Measurements from ENCODE around the gene CUZD1. TPM values are rescaled to one million over a fixed set of nuclear protein-coding genes. Genes with fewer than 3 reads are reported as not detected.
"Not testable (repeated sequence)": the region's sequence is repeated elsewhere in the genome, so short reads cannot be mapped to it uniquely, and the experiment has no call there.

Gene CUZD1, protein sequence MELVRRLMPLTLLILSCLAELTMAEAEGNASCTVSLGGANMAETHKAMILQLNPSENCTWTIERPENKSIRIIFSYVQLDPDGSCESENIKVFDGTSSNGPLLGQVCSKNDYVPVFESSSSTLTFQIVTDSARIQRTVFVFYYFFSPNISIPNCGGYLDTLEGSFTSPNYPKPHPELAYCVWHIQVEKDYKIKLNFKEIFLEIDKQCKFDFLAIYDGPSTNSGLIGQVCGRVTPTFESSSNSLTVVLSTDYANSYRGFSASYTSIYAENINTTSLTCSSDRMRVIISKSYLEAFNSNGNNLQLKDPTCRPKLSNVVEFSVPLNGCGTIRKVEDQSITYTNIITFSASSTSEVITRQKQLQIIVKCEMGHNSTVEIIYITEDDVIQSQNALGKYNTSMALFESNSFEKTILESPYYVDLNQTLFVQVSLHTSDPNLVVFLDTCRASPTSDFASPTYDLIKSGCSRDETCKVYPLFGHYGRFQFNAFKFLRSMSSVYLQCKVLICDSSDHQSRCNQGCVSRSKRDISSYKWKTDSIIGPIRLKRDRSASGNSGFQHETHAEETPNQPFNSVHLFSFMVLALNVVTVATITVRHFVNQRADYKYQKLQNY
- 0.12 TPM for total RNA-seq
- long read RNA-seq: 0 reads

DNA sequence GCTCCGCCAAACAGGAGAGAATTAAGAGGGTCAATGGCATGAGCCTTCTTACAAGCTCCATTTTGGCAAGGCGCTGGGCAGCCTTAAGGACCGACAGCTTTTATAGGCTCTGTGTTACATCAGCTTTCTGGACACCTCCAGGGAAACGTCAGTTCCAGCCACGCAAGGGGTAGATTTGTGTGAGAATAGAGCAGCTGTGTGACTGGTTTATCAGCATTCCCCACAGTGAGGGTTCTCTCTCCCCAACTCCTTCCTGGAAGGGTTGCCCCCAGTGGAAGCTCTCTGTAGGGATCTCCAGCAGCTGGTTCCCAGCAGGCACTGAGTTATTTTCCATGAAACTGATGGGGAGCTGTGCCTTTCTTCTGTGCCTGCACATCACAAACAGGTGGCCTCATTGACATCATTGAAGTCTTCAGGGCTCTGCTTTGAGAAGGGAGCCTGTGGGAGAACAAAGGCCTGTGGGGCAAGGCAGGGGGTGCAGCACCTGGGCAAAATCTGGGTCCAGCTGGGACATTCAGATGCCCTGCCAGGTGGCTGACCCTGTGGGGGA is at the start of gene CUZD1:
Gene CUZD1, minus strand, starts transcription at position 75 of the 550 bp plus-strand sequence. Its CDS starts 14 bp downstream, at position 61.
- ATAC-seq (no peak), DNase-seq (no peak)
- intact Hi-C loops (cut with micrococcal nuclease): no loop called here

DNA sequence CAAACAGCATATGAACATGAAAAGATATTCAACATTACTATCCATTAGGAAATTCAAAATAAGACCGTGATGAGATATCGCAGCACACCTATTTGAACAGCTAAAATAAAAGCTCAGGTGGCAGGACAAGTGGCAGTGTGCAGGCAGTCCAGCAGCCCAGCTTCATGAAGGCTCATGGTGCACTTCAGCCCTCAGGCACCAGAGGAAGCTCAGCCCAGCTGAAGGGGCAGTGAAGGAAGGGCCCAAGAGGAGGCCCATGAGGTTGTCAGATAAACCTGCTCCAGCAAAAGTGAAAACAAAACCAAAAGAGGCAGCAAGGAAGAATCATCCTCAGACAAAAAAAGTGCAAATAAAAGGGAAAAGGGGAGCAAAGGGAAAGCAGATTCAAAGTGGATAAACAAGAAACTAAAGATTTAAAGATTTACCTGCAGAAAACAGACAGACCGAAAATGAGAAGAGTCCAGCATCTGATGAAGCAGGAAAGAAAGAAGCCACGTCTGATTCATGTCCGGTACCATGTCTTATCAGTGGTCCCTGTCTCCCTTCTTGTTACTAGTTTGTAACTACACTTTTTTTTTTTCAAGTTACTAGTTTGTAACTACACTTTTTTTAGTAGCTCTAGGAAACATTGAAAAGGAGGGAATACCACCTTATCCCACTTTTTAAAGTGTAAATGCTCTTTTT is 48.7 kb upstream of the CUZD1 start:
- DNase-seq: no peak
- no peak for ATAC-seq
- intact Hi-C loops (cut with micrococcal nuclease): no loop called here

DNA sequence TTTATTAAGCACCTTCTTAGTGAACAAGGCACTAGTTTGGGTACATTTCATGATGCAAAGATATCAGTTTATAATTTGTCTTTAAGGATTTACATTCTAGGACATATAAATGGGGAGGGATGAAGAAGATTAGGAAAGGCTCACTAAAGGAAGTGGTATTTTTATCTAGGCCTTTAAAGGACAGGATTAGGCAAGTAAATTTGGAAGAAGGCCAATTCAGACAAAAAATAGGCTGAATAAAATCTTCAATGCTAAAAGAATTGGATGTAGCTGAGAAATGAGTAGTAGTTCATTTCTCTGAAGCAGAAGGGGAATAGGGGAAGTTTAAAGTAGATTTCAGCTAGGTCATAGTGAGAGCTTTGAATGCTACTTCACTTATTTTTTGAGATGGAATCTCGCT is 38.5 kb upstream of the CUZD1 start:
- intact Hi-C loops (cut with micrococcal nuclease): no loop called here
- no peak for DNase-seq
- no peak for ATAC-seq

DNA sequence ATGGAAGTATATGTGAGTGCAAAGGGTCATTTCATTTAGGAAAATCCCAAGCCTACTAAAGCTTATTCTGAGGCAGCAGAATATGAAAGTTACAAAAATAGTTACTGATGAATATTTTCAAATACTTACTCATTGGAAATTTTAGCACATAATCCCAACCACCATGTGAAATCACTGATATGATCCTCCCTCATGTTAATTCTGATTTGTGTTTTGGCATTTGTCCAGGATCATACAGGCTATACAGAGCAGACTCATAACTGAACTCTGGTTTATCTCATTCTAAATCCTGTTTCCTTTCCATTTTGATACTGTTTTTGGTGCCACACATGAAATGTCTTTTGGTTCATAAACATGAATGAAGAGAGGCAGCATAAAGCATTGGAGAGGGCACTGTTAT is 37.1 kb upstream of the CUZD1 start:
- ATAC-seq (no peak), DNase-seq (no peak)
- intact Hi-C loops (cut with micrococcal nuclease): no loop called here

DNA sequence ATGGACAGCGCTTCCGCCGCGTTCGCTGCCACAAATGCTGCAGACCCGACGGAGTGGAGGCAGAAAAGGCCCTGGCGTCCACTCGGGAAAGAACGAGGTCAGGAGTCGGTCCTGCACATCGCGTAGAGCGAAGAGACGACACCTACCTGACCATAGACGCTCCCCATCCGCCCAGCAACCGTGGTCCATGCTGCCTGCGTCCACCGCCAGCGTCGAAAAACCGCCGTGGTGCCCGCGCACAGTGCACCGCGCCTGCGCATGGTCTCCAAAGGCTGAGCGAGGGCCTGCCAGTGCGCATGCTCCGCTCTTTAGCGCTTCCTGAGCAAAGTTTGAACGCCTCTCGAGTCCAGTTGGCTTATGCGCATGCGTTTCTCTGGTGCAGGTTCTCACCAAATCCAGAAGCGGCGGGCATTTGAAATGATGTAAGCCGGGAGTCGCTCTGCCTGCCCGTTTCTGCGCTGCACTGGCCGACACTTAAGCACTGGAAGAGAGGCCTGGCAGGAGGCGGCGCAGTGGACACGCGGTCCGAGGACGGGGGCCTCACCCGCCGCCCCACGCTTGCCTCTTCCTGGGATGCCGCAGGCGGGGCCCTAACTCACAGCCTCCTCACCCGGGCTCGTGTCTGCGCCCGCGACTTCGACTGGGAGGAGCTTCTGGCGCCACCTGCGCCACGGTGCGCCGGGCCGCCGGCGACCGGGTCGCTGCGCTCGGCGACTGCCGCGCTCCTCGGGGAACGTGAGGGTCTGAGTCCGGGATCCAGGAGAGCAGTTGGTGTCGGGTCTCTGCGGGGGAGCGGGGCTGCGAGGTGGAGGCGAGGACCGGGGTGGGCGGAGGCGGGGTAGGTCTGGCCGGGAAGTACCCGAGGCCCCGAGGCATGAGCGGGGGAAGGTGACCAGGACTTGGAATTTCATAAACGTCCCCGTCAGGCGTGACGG is 33.9 kb upstream of the CUZD1 start, which contains the start of gene FAM24B:
Gene FAM24B, minus strand, starts transcription at position 243 of the 935 bp plus-strand sequence. CDS start 29,066 bp downstream, outside the sequence.
- intact Hi-C loops (cut with micrococcal nuclease): no loop called here
- DNase-seq (peak; percentile 93), ATAC-seq (peak; percentile 100)

DNA sequence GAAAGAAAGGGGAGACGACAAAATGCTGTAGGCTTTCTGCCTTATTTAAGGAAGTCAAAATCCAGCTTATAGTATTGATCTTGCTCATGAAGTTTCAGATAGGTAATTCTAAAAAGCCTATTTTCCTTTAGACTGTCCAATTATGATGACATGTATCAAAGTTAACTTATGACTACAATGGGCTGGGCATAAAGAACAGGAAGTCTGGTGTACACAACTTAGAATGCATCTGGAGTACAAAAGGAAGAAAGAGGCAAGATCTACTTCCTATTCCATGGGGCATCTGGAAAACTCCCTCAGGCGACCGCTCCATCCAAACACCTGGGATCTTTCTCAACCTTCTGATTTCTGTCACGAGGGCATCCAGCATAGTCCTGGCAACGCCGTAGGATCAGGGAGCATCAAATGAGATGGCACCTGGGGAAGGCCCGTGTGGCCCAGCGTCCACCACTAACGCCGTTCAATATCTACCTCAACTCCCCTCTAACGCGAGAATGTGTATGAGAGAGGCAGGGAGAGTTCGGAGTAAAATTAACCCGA is 33.2 kb upstream of the CUZD1 start:
- peak; percentile 16 for ATAC-seq
- intact Hi-C loops (cut with micrococcal nuclease): no loop called here
- DNase-seq: no peak

DNA sequence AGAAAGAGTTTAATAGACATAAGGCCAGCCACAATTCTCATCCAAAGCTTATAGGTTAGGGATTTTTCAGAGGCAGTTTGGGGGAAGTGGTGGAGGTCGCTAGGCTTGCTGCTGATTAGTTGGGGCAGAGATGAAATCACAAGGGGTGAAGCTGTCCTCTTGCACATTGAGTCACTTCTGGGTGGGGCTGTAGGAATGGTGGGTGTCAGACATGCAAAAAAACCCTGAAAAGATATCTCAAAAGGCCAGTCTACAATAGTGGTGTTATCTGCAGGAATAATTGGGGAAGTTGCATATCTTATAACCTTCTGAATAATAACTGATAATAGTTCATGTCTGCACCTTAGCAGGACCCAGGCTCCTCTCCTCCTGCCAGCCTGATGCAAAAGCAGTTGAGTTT is 31.6 kb upstream of the CUZD1 start:
- intact Hi-C loops (cut with micrococcal nuclease): no loop called here
- ATAC-seq (no peak), DNase-seq (no peak)

DNA sequence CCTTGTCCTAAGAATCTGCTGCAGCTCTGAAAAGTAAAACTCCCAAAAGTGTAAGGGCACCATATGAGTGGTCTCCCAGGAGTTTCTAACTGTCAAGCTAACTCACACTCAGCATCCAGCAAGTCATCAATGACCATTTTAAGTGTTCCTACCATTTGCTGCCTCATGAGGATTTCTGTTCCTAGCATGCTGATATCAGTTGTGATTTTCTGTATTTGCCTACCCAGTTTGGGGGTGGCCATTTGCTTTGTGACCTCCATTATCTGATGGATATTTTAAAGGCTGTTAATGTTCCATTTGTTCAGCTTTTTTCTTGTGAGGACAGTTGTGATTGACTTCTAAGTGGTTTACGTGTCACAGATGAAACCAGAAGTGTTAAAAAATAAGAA is 30.8 kb upstream of the CUZD1 start:
- intact Hi-C loops (cut with micrococcal nuclease): no loop called here
- ATAC-seq: no peak
- DNase-seq: no peak

DNA sequence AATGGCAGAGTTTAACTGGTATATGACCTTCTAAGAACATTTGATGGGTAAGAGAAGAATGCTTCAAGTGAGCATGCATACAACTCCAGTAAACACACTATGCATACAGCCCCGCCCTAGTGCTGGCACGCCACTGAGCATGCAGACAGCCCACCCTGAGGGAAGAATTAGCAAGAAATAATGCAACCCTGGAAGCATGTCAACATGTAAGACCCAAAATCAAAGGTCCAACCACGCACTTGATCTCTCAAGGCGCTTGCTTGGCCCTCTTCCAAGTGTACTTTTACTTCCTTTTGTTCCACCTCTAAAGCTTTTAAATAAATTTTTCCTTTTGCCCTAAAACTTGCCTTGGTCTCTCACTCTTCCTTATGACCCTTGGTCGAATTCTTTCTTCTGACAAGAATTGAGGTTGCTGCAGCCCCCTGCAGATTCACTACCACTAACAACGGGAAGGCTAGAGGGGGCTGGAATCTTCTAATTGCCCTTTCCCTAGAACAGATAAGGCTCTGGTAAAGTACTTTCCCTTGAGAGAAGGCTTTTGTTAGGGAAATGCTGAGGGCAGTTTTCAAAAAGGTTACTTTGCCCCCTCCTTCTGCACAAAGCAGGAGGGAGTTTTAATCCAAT is 30.3 kb upstream of the CUZD1 start:
- no peak for DNase-seq
- ATAC-seq: no peak
- intact Hi-C loops (cut with micrococcal nuclease): no loop called here

DNA sequence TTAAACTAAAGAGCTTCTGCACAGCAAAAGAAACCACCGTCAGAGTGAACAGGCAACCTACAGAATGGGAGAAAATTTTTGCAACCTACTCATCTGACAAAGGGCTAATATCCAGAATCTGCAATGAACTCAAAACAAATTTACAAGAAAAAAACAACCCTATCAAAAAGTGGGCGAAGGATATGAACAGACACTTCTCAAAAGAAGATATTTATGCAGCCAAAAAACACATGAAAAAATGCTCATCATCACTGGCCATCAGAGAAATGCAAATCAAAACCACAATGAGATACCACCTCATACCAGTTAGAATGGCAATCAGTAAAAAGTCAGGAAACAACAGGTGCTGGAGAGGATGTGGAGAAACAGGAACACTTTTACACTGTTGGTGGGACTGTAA is 26.3 kb upstream of the CUZD1 start:
- DNase-seq; intact Hi-C loops (cut with micrococcal nuclease); ATAC-seq: not testable (repeated sequence)

DNA sequence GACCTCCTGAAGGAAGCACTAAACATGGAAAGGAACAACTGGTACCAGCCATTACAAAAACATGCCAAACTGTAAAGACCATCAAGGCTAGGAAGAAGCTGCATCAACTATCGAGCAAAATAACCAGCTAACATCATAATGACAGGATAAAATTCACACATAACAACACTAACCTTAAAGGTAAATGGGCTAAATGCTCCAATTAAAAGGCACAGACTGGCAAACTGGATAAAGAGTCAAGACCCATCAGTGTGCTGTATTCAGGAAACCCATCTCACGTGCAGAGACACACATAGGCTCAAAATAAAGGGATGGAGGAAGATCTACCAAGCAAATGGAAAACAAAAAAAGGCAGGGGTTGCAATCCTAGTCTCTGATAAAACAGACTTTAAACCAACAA is 23.1 kb upstream of the CUZD1 start:
- ATAC-seq; intact Hi-C loops (cut with micrococcal nuclease): not testable (repeated sequence)

DNA sequence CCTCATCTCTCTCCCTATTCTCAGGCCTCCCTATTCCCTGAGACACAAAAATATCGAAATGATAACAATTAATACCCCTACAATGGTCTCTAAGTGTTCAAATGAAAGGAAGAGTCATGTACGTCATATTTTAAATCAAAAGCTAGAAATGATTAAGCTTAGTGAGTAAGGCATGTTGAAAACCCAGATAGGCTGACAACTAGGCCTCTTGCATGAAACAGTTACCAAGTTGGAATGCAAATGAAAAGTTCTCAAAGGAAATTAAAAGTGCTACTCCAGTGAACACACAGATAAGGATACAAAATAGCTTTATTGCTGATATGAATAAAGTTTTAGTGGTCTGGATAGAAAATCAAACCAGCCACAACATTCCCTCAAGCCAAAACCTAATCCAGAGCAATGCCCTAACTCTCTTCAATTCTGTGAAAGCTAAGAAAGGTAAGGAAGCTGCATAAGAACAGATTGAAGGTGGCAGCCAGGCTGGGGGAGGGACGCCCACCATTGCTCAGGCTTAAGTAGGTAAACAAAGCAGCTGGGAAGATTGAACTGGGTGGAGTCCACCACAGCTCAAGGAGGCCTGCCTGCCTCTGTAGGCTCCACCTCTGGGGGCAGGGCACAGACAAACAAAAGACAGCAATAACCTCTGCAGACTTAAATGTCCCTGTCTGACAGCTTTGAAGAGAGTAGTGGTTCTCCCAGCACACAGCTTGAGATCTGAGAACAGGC is 21.3 kb upstream of the CUZD1 start:
- ATAC-seq; intact Hi-C loops (cut with micrococcal nuclease); DNase-seq: not testable (repeated sequence)

More for the DNA sequence above, 23.1 kb upstream of the CUZD1 start:
- not testable (repeated sequence) for DNase-seq

DNA sequence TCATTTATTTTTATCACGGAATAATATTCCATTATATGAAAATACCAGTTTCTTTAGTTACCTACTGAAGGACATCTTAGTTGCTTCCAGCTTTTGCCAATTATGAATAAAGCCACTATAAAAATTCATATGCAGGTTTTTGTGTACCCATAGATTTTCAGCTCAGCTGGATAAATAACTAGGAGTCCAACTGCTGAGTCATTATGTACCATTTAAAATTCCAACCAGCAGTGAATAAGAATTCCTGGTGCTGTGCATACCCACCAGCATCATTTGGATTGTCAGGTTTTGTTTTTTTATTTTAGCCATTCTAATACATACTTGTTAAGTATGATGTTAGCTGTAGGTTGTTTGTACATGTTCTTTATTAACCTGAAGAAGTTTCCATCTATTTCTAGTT is 19.2 kb upstream of the CUZD1 start:
- DNase-seq (no peak), ATAC-seq (no peak)
- intact Hi-C loops (cut with micrococcal nuclease): no loop called here

DNA sequence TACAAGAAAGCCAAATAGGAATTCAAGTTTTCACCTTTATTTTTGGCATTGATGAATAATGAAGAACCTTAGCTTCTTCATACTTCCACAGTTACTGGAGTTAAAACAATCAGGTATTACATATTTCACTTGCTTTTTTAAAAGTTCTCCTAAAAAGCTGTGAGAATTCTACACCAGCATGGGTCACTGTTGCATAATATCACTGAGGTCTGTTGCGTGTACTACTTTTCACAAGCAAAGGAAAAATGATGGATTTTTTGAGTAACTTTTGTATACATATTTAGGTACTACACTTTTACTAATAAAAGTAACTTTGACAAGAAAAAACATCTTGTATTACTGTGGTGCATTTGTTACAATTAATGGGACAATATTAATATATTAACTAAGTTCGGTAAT is 18.5 kb upstream of the CUZD1 start:
- no peak for ATAC-seq
- no peak for DNase-seq
- intact Hi-C loops (cut with micrococcal nuclease): no loop called here

DNA sequence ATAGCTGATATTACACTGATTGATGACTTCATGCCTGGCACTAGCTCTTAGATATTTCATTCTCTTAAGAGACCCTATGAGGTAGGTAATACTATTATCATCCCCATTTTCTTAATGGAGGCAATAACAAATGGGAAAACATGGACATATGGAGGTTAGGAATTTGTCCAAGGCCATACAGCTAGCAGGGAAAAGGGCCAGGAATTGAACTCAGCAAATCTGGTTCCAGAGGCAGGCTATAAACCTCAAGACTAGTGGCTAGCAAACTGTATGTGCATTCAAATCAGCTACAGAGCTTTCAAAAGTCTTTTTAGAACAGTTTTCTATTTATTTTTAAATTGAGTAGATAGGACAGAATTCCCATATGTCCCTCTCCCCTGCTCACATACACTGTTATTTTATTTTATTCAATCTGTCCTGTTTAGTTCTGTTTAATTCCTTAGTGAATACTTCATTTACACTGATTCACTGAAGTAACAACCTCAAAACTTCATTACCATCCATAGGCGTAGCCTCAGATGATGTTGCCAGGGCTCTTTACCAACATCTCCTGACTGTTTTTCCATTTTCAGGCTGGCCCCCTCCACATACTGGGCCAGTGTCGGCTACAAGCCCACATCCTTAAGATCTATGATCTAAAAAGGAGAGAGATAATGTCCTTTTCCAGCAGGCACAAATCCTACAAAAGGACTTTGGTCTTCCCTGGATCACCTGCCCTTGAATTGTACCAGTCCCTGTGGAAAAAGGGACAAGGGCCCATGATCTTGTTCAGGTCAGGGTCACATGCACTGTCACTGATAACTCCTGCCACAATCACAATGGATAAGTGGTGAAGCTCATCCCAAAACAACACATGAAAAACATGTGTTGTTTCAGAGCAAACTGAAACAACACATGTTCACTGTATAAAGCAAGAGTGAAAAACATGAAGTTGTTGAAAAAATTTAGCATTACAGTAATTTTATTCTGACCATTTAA is 17.8 kb upstream of the CUZD1 start:
- intact Hi-C loops (cut with micrococcal nuclease): no loop called here
- DNase-seq (no peak), ATAC-seq (no peak)

DNA sequence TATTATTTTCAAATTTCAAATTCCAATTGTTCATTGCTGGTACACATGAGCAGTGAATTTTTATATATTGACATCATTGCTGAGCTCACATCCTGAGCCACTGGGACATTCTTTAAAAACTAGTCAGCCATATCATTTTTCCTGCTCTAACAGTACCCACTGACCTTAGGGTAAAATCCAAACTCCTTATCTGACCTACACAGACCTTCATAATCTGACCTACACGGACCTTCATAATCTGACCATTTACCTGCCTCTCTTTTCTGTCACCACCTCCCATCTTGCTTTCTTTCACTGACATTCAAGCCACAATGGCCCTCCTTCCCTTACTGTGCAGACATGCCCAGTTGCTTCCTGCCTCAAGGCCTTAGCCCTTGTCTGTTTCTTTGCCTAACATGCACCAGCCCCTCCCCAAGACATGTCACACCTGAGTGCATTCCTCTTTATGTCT is 16.1 kb upstream of the CUZD1 start:
- intact Hi-C loops (cut with micrococcal nuclease): no loop called here
- ATAC-seq (no peak), DNase-seq (no peak)

Data from left ventricle myocardium superior (tissue), 1 donor.